ENCODE results near the gene ETS1.

Gene ETS1

DNA sequence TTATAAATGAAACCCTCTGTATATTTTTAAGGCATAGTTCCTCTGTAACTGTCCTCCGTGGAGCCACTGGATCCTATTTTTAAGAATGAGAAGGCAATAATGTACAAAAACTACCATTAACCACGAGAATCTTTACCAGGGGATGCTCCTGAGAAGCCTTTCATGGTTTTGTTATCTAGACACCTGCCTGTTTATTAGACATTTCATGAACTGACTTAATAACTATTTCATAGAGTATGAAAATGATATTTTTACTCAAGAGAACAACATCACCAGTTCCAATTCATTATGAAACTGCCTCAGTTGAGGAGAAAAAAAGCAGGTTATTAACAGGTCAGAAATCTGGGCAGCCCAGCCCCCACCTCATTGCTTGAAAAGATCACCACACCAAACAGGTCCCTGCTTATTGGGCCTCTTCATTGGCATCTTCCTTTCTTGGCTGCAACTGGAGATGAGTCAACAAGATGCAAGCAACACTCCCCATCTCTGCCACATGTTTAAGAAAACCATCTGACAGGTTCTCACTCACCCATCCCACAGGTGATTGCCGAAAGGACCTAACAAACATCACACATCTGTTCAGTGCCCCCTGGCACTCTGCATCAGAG lies 27.8 kb downstream of the ETS1 start:
- no peaks in the 10 kb centered on the region for H3K79me2 ChIP-seq (ENCODE audit: insufficient read depth, low read length)
- no peaks in the 10 kb centered on the region for H3K9me2 ChIP-seq (ENCODE audit: low read depth, low read length)
- H3K4me1 ChIP-seq (ENCODE audit: insufficient read depth, low read length, severe bottlenecking), result peaks cover 44% of the 10 kb centered on the region
- H3K4me2 ChIP-seq (ENCODE audit: low read length), result peak overlapping the region; percentile 20; the same call in 1 of the 2 replicates
- no peaks in the 10 kb centered on the region; the same call in 1 of the 2 replicates for H3F3A ChIP-seq (ENCODE audit: insufficient read depth, low read length)
- no peaks in the 10 kb centered on the region for H3K27me3 ChIP-seq (ENCODE audit: insufficient read depth, low read length)
- no peak overlapping the region for H3K9ac ChIP-seq (ENCODE audit: low read length)
- H3K27ac ChIP-seq (ENCODE audit: low read depth, low read length, poor library complexity, severe bottlenecking), result peak overlapping the region; percentile 61
- no peak overlapping the region for H2AFZ ChIP-seq (ENCODE audit: low read length)
- H3K4me3 ChIP-seq (ENCODE audit: low read depth, low read length, poor library complexity, severe bottlenecking), result no peak overlapping the region
- H3K36me3 ChIP-seq (ENCODE audit: insufficient read depth, low read length), result no peaks in the 10 kb centered on the region
- no peaks in the 10 kb centered on the region for H3K9me3 ChIP-seq (ENCODE audit: low read length)
- no peaks in the 10 kb centered on the region for H4K20me1 ChIP-seq (ENCODE audit: insufficient read depth, low read length)
- TF ChIP-seq CTCF (IDR thresholded peaks at IDR 0.05; ENCODE audit: low read length), result no peak
- TF ChIP-seq EZH2 (IDR thresholded peaks at IDR 0.05; ENCODE audit: borderline replicate concordance, low read length), result no peak

DNA sequence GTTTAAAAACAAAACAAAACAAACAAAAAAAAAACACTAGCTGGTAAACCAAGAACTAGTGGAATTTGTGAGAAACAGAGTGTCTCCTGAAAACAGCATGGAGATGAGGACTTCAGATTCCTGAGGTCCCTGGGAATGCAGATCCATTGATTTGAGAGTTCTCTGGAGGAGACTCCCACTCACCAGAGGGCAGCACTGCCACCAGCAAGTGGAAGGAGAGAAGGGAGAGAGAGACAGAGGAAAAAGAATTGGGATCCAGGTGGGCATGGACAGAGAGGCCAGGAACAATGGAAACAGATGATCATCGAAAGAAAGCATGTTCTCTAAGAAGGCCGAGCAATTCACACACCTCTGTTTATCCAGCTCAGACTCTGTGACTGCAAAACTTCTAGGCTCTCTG lies 31.8 kb downstream of the ETS1 start:
- Histone ChIP-seq H3K9me2 (ENCODE audit: low read depth, low read length) (no peaks in the 10 kb centered on the region), H4K20me1 (ENCODE audit: insufficient read depth, low read length) (no peaks in the 10 kb centered on the region), H3K27me3 (ENCODE audit: insufficient read depth, low read length) (no peaks in the 10 kb centered on the region), H3K9ac (ENCODE audit: low read length) (no peak overlapping the region), H3K36me3 (ENCODE audit: insufficient read depth, low read length) (no peaks in the 10 kb centered on the region), H2AFZ (ENCODE audit: low read length) (no peak overlapping the region), H3K27ac (ENCODE audit: low read depth, low read length, poor library complexity, severe bottlenecking) (no peak overlapping the region), H3K4me2 (ENCODE audit: low read length) (no peak overlapping the region), H3K9me3 (ENCODE audit: low read length) (no peaks in the 10 kb centered on the region), H3F3A (ENCODE audit: insufficient read depth, low read length) (peaks cover 8% of the 10 kb centered on the region; the same call in 1 of the 2 replicates), H3K4me3 (ENCODE audit: low read depth, low read length, poor library complexity, severe bottlenecking) (no peak overlapping the region), H3K4me1 (ENCODE audit: insufficient read depth, low read length, severe bottlenecking) (peaks cover 63% of the 10 kb centered on the region), H3K79me2 (ENCODE audit: insufficient read depth, low read length) (no peaks in the 10 kb centered on the region)
- peak; percentile 38; the same call in 1 of the 2 replicates for TF ChIP-seq CTCF (IDR thresholded peaks at IDR 0.05; ENCODE audit: low read length)
- TF ChIP-seq EZH2 (IDR thresholded peaks at IDR 0.05; ENCODE audit: borderline replicate concordance, low read length), result no peak

DNA sequence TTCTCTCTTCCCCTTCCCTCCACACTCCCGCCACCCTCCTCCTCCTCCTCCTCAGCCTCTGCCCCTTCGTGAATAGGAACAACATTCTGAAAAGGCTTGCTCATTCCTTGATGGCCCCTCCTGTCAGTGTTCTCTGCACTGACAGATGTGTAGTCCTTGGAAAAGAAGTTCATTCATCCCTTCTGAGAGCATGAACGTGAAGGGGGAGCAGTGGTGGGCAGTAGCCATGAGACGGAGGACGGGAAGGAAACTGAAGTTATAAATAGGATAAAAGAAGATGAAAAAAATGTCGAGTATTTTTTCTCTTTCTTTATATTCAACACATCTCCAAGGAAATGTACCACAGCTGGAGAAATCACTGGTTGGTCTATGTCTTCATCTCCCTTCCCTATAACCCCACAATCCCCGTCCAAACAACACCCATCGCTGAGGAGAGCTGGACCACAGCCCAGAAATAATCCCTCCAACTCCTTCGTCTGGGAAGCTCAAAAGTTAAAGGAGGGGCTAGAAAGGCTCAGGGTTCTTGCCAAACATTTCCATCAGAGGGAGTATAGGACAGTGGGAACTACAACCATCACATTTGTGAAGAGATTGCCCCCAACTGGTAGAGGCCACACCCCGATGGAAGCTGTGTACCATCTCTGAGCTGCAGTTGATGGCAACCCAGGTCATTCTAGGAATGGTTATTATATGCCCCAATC lies 33.5 kb downstream of the ETS1 start:
- H3F3A ChIP-seq (ENCODE audit: insufficient read depth, low read length), result peaks cover 8% of the 10 kb centered on the region; the same call in 1 of the 2 replicates
- no peaks in the 10 kb centered on the region for H3K9me3 ChIP-seq (ENCODE audit: low read length)
- H3K4me1 ChIP-seq (ENCODE audit: insufficient read depth, low read length, severe bottlenecking), result peaks cover 63% of the 10 kb centered on the region
- no peak overlapping the region for H2AFZ ChIP-seq (ENCODE audit: low read length)
- TF ChIP-seq EZH2 (IDR thresholded peaks at IDR 0.05; ENCODE audit: borderline replicate concordance, low read length), result no peak
- peak; percentile 54 for TF ChIP-seq CTCF (IDR thresholded peaks at IDR 0.05; ENCODE audit: low read length)
- H3K27me3 ChIP-seq (ENCODE audit: insufficient read depth, low read length), result no peaks in the 10 kb centered on the region
- H3K4me2 ChIP-seq (ENCODE audit: low read length), result peak overlapping the region; percentile 76
- H3K9ac ChIP-seq (ENCODE audit: low read length), result peak overlapping the region; percentile 66
- peak overlapping the region; percentile 98 for H3K27ac ChIP-seq (ENCODE audit: low read depth, low read length, poor library complexity, severe bottlenecking)
- H3K79me2 ChIP-seq (ENCODE audit: insufficient read depth, low read length), result no peaks in the 10 kb centered on the region
- H3K9me2 ChIP-seq (ENCODE audit: low read depth, low read length), result no peaks in the 10 kb centered on the region
- no peaks in the 10 kb centered on the region for H3K36me3 ChIP-seq (ENCODE audit: insufficient read depth, low read length)
- no peaks in the 10 kb centered on the region for H4K20me1 ChIP-seq (ENCODE audit: insufficient read depth, low read length)
- peak overlapping the region; percentile 48 for H3K4me3 ChIP-seq (ENCODE audit: low read depth, low read length, poor library complexity, severe bottlenecking)

Data from OCI-LY1 (cell line).